Choroid plexus epithelial cell (primary cell): ENCODE results near the gene C1orf174.

ENCODE experiments used
- DNase-seq: peaks from one replicate; pipeline ENCODE4 v3.0.0-alpha.2; 2010; ENCODE audit warnings: low read depth
- H3K4me3 ChIP-seq: 2 replicates; pipeline ENCODE4 v1.5.1; 2011; ENCODE audit warnings: low read depth, mild to moderate bottlenecking, control low read depth, low read length, moderate library complexity
- CTCF ChIP-seq: conservative IDR thresholded peaks from 2 replicates; pipeline ENCODE4 v1.5.1; 2011; ENCODE audit warnings: low read depth, mild to moderate bottlenecking, control low read depth, inconsistent platforms, low read length, moderate library complexity

Gene C1orf174

GRCh38 chr1:3880429-3881192 is 19.5 kb downstream of the C1orf174 start:
- TF ChIP-seq CTCF = no peak
- no peak for DNase-seq
- no peak overlapping the region for H3K4me3 ChIP-seq

- DNase-seq = no peak
- no peak overlapping the region for H3K4me3 ChIP-seq
- no peak for TF ChIP-seq CTCF
These were observed 20.2 kb downstream of the C1orf174 start for GRCh38 chr1:3879787-3880428.

DNA sequence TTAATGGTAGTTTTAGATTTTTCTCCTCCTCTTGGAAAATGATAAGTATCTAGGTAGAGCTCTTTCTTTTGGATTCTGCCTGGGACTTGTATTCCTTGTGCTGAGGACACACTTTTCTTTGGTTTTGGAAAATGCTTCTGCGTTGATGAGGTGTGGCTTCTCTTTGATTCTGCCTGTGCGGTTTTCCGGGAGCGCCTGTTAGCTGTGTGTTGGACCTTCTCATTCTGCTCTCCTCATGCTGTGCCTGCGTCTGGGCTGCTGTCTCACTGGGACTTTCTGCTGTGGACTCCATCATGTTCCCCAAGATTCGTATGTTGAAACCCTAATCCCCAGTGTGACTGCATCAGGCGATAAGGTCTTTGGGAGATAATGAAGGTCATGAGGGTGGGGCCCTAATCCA is 21.0 kb downstream of the C1orf174 start:
- no peak for DNase-seq
- H3K4me3 ChIP-seq = no peak overlapping the region
- TF ChIP-seq CTCF = no peak

DNA sequence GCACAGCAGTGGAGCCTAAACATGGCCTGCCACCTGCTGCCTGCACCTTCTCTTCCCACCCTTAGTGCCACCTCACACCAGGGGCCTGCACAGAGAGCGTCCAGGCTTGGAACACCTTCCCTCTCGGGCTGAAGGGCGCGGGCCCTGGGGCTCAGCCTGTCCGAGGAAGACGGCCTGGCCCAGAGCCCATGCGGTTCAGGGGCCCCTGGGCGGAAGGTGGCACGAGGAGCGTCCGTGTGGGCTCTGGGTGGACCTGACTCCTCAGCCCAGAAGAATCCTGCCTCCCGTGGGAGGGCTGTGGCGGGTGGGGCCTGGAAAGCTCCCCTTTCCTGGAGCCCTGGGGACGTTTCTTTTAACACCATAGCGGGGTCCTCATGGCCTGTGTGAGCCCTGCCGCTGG is 23.4 kb downstream of the C1orf174 start:
- TF ChIP-seq CTCF = no peak
- DNase-seq = no peak
- no peak overlapping the region for H3K4me3 ChIP-seq

GRCh38 chr1:3874736-3875135 is 25.3 kb downstream of the C1orf174 start:
- no peak overlapping the region for H3K4me3 ChIP-seq
- DNase-seq = no peak
- no peak for TF ChIP-seq CTCF

GRCh38 chr1:3872546-3872945 is 27.5 kb downstream of the C1orf174 start:
- DNase-seq = no peak
- no peak overlapping the region for H3K4me3 ChIP-seq
- TF ChIP-seq CTCF = no peak

DNA sequence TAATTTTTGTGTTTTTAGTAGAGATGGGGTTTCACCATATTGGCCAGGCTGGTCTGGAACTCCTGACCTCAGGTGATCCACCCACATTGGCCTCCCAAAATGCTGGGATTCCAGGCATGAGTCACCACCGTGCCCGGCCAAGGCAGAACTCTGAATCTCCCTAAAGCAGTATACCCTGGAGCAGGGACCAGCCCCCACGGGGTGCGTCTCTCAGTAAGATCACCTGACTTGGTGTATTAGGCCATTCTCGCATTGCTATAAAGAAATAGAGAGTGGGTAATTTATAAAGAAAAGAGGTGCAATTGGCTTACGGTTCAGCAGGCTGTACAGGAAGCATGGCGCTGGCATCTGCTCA is 28.6 kb downstream of the C1orf174 start:
- no peak for TF ChIP-seq CTCF

More for the DNA sequence above, 28.6 kb downstream of the C1orf174 start:
- H3K4me3 ChIP-seq = no peak overlapping the region
- DNase-seq = no peak
